Measurements from ENCODE around the gene IL18R1.

The IL18R1 gene

DNA sequence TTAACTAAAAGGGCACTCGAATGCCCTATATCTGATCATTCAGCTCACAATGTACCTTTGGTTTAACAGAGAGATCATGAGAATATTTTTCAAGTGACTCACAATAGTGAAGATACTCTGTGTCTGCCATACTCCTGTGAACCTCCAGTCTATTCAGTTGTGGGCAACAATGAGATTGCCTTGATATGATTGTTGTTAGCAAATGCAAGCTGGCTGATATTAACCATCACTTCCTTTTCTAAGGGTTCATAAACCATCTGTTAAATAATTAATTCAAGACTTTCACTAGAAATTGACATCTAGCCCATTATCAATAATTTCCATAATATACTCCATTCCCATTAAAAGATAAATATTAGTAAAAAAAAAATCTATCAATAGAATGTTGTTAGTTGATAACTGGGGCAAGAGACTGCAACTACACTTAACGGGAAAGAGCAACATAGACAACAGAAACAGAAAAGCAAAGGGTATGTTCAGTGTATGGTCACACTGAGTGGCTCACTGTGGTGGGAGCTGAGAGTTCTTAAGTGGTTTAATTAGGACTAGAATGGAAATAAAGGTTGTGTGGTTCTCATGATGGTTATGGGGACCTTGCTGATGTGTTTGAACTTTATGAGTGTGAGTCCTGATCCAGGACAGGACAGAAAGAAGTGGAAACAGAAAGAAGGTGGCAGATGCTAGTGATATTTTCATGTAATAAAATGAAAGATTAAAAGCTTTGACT lies 79.2 kb downstream of the IL18R1 start:
- DNase-seq (ENCODE audit: low read depth in 2 of 2), result no peak

DNA sequence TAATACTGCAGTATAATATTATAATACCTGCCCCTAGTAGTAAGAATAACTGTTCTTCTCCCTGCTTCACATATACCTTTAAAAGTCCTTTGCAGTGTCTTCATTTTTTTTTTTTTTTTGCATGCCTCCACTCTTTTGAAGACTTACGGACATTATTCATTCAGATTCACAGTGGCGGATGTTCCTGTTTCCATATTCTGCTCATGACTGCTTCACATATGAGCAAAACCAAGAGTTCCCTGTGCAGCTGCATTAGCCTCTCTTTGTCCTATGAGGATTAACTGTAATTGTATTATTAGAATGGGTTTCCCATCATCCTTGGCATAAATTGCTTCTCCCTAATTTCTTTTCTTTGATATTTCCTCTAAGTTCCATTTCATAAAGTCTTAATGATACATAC lies 80.1 kb downstream of the IL18R1 start:
- no peak for DNase-seq (ENCODE audit: low read depth in 2 of 2)

GRCh38 chr2:102436323-102436722 lies 80.7 kb downstream of the IL18R1 start:
- peak; percentile 27 to 45 for DNase-seq (ENCODE audit: low read depth in 2 of 2)

DNA sequence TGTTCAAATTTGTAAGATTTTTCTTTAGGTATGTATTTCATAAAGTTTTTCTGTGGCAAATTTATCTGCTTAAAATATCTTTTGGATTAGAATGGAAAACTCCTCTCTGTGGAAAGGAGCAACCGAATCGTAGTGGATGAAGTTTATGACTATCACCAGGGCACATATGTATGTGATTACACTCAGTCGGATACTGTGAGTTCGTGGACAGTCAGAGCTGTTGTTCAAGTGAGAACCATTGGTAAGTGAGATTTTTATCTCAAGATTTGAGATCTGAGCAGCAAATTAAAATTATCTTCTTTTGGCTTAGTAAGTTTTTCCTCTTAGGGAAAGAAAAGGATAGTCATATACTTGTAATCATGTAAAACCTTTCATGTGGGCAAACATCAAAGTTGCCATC lies 81.5 kb downstream of the IL18R1 start:
- no peak for DNase-seq (ENCODE audit: low read depth in 2 of 2)

- no peak for DNase-seq (ENCODE audit: low read depth in 2 of 2)
These were observed 82.5 kb downstream of the IL18R1 start for GRCh38 chr2:102438111-102438510.

GRCh38 chr2:102438578-102438977 lies 83.0 kb downstream of the IL18R1 start:
- DNase-seq (ENCODE audit: low read depth in 2 of 2), result no peak

DNA sequence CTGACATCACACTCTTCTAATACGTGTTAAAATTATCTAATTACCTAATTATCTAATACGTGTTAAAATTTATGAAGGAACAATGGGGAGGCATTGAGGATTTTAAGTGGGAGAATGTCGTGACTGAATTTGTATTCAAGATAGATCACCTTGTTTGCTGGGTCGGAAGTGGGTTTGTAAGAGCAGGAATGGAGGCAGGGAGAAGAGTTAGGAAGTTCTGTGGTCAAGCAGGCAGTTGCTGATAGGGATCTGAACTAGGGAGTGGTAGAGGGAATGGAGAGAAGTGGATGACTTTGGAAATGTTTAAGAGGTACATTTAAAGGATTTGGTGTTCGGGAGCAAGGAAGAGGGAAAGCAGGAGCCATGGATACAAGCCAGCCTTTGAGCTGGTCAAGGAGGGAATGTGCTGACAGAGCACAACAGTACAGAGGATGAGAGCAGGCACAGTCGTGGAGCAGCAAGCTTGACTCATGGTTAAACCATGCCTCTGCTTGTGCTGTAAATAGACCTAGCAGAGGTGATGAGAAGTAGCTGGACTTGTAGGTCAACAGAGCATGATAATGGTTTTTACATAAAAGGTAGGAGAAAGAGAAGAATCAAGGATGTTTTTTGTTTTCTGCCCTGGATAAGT lies 83.6 kb downstream of the IL18R1 start:
- DNase-seq (ENCODE audit: low read depth in 2 of 2), result no peak

- DNase-seq (ENCODE audit: low read depth in 2 of 2), result no peak
These were observed 87.6 kb downstream of the IL18R1 start for GRCh38 chr2:102442967-102443828.

DNA sequence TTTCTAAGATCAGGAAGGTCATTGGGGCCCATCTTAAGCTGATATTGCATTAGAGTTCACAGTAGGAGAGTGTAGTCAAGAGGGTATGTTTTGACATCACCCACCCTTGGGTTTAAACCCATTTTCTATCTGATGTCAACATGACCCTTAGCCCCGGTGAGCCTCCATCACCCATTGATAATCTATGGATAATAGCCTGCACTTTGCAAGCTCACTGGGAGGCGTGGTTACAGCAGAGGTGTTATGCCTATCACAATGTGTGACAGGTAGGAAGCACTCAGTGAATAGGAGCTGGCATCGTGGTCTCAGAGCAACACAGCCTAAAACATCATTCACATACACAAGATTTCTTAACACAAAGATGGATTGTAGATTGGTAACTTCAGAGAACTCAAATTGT lies 88.6 kb downstream of the IL18R1 start:
- no peak for DNase-seq (ENCODE audit: low read depth in 2 of 2)

DNA sequence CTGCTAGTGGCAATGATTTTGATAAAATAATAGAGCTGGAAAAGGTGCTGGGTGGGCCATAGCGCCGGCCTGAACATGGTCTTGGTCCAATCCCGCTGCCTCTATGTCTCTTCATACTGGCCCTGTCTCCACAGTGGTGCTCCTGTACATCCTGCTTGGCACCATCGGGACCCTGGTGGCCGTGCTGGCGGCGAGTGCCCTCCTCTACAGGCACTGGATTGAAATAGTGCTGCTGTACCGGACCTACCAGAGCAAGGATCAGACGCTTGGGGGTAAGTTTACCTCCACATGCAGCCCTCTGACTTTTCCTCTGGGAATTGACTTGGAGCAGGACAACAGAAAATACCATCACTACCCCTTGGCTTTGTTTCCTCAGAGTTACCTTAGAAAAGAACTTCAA lies 91.3 kb downstream of the IL18R1 start:
- no peak for DNase-seq (ENCODE audit: low read depth in 2 of 2)
